NOMO-1 (cell line): Measurements from ENCODE around the gene FOXP4.

ENCODE experiments used
- DNase-seq, 2 experiments: peaks; one replicate each; lab custom pipeline; 2025; ENCODE audit not compliant: unreplicated experiment in 2 of 2; lab: John Stamatoyannopoulos, UW

FOXP4 gene

DNA sequence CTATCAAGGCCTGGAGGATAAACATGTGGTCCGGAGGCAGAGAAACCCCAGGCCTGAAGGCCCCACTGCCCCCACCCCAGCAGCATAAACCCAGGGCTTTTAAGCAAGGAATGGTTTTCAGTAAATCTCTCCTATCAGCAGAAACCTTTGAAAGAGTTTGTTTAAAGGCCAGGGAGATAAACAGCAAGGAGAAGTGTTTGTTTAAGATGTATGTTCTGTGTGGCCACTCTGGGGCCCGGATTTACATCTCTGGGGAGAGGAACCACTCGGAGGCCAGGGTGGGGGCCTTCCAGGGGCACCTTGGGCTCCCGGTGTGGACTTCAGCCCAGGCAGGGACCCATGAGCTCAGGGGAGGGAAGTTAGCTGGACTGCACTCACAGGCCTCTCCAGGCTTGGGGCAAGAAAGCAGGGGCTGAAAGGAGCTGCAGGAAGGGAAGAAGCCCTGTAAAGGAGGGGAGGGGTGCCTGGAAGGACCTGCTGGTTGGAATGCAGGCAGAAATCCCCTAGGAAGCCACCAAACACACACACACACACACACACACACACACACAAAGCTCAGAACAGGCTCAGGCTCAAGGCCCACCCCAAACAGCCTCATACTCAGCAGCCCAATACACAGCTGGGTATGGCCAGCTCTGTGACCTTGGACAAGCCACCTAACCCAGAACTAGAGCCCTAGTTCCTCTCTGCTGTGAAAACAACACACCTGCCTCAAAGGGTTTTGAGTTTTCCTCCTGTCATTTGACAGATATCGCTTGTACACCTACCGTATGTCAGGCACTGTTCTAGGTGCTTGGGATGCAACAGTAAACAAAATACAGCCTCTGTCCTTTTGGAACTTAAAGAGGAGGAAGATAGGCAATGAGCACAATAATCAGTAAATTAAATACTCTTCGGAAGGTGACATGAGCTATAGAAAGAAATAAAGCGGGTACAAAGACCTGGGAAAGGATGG, 26.2 kb upstream of the FOXP4 start:
- DNase-seq, result no peak

GRCh38 chr6:41522780-41523548, 23.2 kb upstream of the FOXP4 start:
- DNase-seq, result no peak

- DNase-seq, result no peak
Measured at GRCh38 chr6:41523915-41524633, 22.1 kb upstream of the FOXP4 start.

- no peak for DNase-seq
Measured at GRCh38 chr6:41524634-41525011, 21.6 kb upstream of the FOXP4 start.

DNA sequence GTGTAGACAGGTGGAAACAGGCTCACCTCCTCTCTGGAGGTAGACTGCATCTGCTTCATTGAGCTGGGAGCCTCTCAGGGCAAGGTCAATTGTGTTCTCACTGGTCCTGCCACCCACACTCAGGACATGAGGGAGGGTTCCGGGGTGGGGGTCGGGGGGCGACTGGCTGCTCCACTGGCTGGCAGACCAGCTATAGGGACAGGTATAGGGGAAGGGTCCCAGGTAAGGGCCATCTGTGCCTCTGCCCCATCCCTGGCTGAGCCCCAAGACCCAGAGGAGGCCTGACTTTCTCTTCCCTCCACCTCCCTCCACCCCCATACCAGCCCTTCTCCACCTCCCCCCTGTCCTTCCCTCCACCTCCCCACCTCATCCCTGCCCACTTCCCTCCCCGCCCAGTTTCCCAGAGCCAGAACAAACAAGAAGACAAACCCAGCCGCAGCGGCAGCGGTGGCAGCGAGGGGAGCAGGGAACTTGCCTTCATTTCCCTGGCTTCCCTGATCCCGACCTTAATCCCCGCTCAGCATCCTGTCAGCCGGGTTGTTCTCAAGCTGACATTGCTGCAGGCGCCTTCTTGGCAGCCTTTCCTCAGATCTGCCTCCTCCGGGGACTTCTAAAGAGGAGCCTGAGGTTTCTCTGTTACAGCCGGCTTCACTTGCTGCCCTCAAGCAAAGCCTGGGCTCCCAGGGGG, 18.3 kb upstream of the FOXP4 start:
- DNase-seq, result no peak

- DNase-seq, result no peak
Measured at GRCh38 chr6:41528409-41528963, 17.7 kb upstream of the FOXP4 start.

DNA sequence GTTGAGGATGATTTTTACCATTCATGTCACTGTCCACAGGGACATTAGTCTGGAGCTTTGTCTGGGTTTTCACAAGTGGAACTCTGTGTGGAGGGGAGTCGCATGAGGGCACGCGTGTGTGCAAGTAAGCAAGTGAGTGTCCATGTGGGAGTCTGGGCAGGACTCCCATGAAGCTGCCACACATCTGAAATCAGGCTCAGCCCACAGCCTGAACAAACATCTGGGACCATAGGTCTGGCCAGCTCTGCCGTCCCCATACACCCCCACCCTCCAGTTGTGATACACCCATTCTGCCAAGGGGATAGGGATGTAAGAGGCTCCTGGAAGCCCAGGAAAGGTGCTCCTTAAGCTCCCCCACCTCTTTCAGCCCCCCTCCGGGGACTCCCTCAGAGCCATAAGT, 17.1 kb upstream of the FOXP4 start:
- no peak for DNase-seq

GRCh38 chr6:41529970-41530369, 16.2 kb upstream of the FOXP4 start:
- no peak for DNase-seq

GRCh38 chr6:41530476-41530875, 15.7 kb upstream of the FOXP4 start:
- no peak for DNase-seq

DNA sequence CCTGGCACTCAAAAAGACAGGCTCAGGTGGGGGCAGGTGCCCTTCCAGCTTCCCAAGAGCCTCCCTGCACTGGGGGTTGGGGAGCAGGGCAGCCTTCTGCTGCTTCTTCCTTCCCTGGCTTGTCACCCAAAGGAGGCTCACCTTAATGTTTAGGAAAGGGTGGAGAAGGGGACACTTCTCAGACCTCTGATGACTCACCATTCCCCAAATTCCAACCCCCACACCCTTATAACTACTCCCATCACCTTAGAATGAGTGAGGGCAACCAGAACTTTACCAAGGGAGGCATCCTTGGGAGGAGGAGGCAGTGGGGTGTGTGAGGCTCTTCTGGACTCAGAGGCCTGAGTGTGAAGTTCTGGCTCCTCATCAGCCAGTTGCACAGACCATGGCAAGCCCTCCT, 15.2 kb upstream of the FOXP4 start:
- no peak for DNase-seq

GRCh38 chr6:41531591-41532582, 14.3 kb upstream of the FOXP4 start:
- peak; percentile 15 to 57 for DNase-seq

DNA sequence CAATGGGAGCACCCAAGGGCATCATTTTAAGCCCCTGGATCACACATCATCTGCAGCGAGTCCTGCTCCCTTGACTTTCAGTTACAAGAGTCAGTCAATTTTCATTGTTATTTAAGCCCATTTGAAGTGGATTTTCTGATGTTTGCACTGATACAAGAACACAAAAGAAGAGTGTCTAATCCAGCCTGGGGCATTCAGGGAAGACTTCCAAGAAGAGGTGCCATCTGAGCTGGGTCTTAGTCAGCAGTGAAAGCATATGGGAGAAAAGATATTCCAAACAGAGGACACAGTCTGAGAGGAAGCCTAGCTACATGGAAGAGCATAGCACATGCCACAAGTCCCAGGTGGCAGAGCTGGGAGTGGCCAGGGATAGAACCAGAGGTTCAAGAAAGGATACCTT, 10.4 kb upstream of the FOXP4 start:
- DNase-seq, result no peak

DNA sequence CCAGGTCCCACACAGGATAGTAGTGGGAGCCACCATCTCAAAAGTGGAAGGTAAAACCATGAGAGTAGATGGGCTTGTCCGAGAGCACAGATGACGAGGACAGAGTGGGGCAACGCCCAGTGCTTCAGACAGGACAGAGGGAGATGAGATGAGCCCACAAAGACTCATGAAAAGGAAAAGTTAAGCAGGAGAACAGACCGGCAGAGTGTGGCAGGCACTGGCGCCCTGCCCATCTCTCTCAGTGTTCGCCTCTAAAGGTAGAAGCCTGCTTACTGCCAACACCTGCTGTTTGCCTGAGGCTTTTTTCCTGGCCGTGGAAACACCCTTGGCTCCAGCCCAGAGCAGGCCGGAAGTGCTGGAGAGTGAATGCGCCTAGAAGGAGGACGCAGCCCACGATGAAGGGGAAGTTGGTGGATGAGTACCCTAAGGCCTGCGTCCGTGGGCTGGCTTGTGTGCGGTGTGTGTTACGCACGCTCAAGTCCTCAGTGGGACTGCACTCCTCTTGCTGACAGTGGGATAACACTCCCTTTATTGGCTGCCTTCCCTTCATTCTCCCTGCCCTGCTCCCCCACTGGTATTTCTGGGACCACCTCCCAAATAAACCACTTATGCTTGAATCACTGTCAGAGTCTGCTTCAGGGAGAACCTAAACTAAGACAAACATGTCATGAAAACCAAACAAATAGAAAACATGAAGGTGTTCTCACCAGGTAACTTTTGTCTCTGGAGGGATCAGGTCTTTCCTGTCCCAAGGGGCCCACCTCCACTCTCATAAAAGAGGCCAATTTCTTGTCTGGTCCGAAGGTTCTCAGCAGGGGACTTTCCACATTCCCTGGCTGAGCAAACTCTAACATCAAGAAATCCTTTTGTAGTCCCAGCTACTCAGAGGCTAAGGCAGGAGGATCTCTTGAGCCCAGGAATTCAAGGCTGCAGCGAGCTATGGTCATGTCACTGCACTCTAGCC, 9.1 kb upstream of the FOXP4 start:
- no peak for DNase-seq

- peak; percentile 71 to 87 for DNase-seq
Measured at GRCh38 chr6:41538556-41539182, 7.5 kb upstream of the FOXP4 start.

- DNase-seq, result no peak
Measured at GRCh38 chr6:41539204-41539603, 7.0 kb upstream of the FOXP4 start.

DNA sequence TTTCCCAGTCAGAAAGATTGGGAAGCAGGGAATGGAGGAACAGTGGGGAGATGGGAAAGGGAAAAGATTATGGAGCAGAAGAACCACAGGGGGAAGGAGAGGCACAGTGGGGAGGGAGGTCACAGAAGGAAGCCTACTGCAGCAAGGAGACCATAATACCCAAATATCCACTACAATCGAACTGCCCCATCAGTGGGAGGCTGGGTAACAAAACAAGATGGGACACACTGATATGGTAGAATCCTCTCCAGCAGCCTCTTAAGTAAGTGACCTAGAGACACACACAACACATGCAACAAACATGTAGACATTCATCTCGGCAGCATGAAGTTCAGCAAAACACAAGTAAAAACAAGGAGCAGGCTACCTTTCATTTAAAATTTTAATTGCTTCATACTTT, 4.8 kb upstream of the FOXP4 start:
- no peak for DNase-seq

- DNase-seq, result no peak
Measured at GRCh38 chr6:41543087-41543486, 3.1 kb upstream of the FOXP4 start.

DNA sequence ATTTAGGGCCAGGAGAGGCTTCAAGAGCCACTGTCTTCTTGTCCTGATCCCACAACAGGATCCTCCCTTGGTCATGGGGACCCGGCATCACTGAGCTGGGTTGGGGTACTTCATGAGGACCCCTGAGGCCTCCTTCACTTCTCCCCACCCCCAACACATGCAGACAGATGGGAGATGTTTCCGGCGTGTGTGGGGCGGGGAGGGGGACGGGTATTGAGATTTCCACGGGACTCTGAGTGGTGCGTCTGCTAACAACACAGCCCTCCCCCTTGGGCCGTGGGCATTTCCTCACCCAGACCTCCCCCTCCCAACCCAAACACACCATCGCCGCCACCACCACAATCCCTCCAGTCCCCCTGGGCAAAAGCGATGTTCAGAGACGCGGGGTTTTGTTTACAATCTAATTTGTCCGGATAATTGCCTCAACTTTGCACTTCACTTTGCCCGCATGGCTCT, 906 bp upstream of the FOXP4 start:
- no peak for DNase-seq
